GM12873 (cell line): ENCODE results near the gene KRT80.

ENCODE experiments used
- TF ChIP-seq, protein P1 (sequence below): IDR thresholded peaks from 2 replicates; pipeline ENCODE4 v1.5.1; 2012; ENCODE audit warnings: low read depth, mild to moderate bottlenecking, moderate library complexity, low read length, control low read depth; ENCODE audit not compliant: insufficient read depth; ENCODE audit errors: missing control alignments

KRT80 gene

DNA sequence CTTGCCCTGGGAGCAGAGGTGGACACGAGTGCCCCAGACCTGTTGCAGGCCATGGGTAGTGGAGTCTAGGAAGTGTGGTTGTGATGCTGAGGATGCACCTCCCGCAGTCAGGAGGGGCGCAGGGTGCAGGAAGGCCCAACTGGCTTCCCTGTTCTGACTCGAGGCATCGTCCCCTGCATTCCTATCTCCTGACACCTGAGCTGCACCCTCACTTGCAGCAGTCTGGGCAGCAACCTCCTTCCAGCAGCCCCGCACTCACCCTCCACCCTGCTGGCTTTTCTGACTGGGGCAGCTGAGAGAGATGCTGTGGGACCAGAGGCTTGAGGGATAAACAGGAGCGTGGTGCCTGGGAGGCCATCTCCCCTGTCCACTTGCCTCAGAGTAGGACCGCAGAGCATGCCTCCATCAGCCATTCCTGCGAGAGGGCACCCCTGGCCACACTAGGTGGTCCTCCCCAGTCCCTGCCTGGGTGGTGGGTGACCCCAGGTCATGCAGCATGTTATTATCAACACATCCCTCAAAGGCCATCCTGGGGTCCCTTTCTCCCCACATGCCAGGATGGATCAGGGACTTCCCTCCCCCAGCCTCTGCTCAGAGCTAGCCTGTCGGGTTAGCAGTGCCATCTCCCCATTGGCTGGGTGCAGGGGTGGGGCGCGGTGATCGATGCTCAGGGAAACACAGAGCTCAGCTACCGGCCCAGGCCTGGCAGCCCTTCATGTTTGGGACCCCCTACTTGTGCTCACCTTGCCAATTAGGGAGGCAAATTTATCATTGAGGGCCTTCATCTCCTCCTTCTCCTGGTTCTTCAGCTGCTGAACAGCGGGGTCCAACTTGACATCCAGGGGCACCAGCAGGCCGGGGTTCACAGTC is 719 bp downstream of the KRT80 start:
- TF ChIP-seq, protein P1, sequence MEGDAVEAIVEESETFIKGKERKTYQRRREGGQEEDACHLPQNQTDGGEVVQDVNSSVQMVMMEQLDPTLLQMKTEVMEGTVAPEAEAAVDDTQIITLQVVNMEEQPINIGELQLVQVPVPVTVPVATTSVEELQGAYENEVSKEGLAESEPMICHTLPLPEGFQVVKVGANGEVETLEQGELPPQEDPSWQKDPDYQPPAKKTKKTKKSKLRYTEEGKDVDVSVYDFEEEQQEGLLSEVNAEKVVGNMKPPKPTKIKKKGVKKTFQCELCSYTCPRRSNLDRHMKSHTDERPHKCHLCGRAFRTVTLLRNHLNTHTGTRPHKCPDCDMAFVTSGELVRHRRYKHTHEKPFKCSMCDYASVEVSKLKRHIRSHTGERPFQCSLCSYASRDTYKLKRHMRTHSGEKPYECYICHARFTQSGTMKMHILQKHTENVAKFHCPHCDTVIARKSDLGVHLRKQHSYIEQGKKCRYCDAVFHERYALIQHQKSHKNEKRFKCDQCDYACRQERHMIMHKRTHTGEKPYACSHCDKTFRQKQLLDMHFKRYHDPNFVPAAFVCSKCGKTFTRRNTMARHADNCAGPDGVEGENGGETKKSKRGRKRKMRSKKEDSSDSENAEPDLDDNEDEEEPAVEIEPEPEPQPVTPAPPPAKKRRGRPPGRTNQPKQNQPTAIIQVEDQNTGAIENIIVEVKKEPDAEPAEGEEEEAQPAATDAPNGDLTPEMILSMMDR, result no peak

DNA sequence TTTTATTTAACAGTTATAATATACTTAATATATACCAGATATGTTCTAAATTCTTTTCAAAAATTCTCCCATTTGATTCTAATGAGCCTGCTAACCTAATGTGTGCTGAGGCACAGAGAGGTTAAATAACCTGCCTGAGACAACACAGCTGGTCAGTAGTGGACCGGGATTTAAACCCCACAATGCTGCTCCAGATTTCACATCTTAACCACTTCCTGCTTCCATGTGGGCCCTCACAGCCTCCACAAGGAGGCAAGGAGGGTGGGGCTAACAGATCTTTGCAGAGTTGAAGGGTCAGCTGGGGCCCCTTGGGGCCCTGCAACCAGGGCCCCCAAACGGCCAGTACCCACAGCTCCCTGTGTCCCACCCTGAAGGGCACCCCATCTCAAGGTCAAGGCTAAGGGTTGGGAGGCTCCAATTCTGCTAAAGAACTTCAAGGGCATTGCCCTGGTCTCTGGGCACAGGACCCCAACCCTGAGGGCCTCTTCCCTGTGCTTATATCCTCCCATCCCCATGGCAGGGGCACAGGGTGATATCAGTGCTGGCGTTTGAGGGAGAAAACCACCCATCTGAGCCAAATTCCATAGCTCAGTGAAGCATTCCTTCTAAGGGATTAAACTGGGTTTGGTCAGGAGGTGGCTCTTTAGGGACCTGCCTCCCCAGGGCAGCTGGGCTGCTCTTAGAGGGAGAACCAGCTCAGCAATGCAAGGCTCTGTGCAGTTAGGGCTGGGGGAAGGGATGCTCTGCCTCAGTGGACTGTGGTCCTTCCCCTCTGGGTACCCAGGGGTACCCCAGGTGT is 2.2 kb downstream of the KRT80 start:
- TF ChIP-seq, protein P1, result no peak

DNA sequence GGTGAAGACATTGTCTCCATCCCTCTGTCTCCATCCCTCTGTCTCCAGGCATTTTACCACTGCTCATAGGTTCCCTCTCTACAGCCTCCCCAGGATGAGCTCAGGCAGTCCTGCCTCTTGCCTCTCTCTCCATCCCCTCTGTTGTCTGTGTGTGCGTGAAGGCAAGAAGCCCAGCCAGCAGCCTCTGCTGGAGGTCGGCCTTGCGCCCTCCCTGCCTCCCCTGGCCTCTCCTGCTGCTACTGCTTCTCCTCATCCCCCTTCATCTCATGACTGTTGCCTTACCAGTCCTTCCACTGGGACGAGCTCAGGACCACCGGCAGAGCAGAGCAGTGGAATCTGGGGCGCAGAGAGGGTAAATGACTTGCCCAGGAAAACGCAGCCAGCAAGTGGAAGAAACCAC is 3.2 kb downstream of the KRT80 start:
- TF ChIP-seq, protein P1, result no peak

DNA sequence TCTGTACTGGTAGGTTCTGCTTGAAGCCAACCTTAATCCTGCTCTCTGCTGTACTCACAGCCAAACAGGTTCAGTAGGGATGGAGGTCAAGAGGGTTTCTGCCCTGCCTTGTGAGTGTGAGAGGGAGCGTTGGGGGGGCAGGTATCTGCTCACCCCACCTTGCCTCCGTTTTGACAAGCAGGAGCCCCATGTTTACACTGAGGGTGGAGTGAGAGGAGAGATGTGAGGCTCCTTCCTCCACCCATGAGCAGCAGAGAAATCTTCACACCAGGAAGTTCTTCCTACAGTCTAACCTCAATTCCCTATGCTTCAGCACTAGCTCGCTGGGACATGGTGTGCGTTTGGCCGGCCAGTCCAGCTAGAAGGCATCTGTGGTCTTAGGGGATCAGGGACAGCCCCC is 4.2 kb downstream of the KRT80 start:
- TF ChIP-seq, protein P1, result no peak

DNA sequence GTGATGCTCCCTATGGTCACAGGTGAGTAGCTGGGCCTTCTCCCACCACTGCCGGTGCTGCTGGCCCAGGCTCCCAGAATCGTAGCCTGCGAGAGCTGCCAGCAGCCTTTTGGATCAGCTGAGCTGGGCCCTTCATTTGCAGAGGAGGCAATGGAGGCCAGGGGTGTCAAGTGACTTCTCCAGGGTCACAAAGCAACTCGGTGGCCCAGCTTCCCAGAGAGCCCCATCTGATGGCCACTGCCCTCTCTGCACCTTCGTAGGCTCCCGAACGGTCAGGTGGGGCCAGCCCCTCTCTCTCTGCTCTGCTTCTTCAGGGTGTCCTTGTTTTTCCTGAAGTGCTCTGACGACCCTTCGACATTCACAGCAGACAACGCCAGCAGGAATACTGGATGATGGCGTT is 4.6 kb downstream of the KRT80 start:
- TF ChIP-seq, protein P1, result no peak

GRCh38 chr12:52186118-52186840 is 5.5 kb downstream of the KRT80 start:
- TF ChIP-seq, protein P1, result no peak
